OCI-LY1 (cell line): ENCODE measurements around the gene LRRC32.

Experiments
- EZH2 ChIP-seq: fragments of 200-600 bp; sonication (generic), shearing (Covaris generic); IDR thresholded peaks from 2 replicates; pipeline ENCODE4 v1.8.0; 2017; ENCODE audit warnings: borderline replicate concordance, mixed run types, mild to moderate bottlenecking, antibody characterized with exemption, low read length, moderate library complexity, mixed read lengths
- TF ChIP-seq, protein P1 (sequence below): fragments of 200-600 bp; sonication (generic), shearing (Covaris generic); IDR thresholded peaks from 2 replicates; pipeline ENCODE4 v1.5.1; 2017; ENCODE audit warnings: mild to moderate bottlenecking, antibody characterized with exemption, low read length, moderate library complexity, mixed read lengths

DNA sequence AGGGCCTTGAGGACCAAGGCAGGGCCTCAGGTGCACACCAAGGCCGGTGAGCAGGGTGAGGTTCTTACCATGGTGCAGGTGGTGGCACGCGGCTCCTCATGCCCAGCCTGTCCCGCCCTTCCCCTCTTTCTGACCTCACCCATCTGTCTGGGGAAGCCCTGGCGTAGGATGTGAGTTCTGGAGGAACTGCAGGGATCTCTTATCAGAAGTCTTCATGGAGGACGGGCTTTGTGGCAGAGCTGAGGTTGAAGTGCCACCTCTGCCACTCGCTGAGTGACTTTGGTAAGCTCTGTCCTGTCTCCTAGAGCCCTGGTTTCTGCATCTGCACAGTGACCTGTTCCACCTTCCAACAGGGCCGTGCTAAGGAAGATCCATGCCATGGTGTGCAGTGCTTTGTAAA is 49.1 kb downstream of the LRRC32 start:
- TF ChIP-seq, protein P1, sequence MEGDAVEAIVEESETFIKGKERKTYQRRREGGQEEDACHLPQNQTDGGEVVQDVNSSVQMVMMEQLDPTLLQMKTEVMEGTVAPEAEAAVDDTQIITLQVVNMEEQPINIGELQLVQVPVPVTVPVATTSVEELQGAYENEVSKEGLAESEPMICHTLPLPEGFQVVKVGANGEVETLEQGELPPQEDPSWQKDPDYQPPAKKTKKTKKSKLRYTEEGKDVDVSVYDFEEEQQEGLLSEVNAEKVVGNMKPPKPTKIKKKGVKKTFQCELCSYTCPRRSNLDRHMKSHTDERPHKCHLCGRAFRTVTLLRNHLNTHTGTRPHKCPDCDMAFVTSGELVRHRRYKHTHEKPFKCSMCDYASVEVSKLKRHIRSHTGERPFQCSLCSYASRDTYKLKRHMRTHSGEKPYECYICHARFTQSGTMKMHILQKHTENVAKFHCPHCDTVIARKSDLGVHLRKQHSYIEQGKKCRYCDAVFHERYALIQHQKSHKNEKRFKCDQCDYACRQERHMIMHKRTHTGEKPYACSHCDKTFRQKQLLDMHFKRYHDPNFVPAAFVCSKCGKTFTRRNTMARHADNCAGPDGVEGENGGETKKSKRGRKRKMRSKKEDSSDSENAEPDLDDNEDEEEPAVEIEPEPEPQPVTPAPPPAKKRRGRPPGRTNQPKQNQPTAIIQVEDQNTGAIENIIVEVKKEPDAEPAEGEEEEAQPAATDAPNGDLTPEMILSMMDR = no peak
- TF ChIP-seq EZH2 = no peak
